ENCODE results near the gene ZNF239.

ZNF239 gene

DNA sequence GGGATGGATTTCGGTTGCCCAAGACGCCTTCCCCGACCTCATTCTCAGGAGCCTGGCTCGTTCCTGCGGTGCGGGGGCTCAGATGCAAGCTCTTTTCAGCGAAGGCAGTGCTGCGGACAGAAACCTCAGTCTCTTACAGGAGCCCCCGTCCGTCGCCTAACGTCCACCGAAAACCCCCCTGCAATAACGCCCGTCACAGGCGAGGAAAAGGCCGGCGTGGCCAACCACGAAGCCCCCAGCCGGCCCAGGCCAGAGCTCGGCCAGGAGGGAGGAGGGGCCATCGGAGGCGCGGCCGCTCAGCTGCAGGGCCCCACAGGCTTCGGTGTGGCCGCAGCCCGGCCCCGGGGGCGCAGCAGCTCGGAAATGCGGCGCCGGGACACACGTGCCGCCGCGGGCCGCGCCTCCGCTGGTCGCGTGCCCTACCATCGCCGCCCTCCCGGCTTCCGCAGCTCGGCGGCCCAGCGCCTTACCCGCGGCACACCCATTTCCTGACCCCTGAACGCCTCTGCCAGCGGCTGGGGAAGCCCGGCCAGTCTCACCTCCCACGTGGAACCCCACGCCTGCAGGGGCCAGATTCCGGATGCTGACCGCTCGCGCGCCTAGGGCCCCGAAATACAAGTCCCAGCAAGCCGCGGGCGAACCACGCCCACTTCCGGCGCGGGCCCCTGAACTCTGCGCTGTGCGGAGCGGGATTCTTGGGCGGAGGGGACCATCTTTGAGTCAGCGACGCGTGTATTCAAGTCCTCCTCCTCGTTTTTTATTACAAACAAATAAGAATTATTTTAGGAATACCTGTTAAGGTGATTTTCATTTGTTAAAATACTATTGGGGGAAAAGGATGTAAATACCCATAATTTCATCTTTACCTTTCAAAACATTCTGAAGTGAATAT, at the start of gene ZNF239:
ZNF239 (minus strand) TSS at position 616 of the 892 bp plus-strand sequence. CDS start 16,537 bp downstream, outside the sequence.
- peak within 1 kb of the TSS; percentile 71 to 73 for H3K4me3 ChIP-seq (ENCODE audit: low read depth in 1 of 2, low read length in 2 of 2)
- no peaks in the 10 kb centered on the region for H3K9me3 ChIP-seq (ENCODE audit: control insufficient read depth in 1 of 2, low read length in 2 of 2)
- H3K36me3 ChIP-seq (ENCODE audit: control insufficient read depth in 1 of 2, insufficient read depth in 2 of 2, low read length in 2 of 2) = no peaks in the 10 kb centered on the region
- H3K27me3 ChIP-seq (ENCODE audit: control insufficient read depth in 1 of 2, insufficient read depth in 2 of 2, low read length in 2 of 2) = no peaks in the 10 kb centered on the region
- no peak within 1 kb of the TSS for H3K27ac ChIP-seq (ENCODE audit: low read depth, low read length)
- peaks cover 10 to 12% of the 10 kb centered on the region in 2 donors for H3K4me1 ChIP-seq (ENCODE audit: control insufficient read depth in 1 of 2, insufficient read depth in 2 of 2, low read length in 2 of 2)
- H3K9ac ChIP-seq (ENCODE audit: low read depth in 1 of 2, low read length in 2 of 2) = peak within 1 kb of the TSS; percentile 14 to 26

GRCh38 chr10:43623351-43623750, 48.9 kb upstream of the ZNF239 start:
- Histone ChIP-seq H3K27me3 (ENCODE audit: control insufficient read depth in 1 of 2, insufficient read depth in 2 of 2, low read length in 2 of 2) (no peaks in the 10 kb centered on the region), H3K36me3 (ENCODE audit: control insufficient read depth in 1 of 2, insufficient read depth in 2 of 2, low read length in 2 of 2) (no peaks in the 10 kb centered on the region), H3K27ac (ENCODE audit: low read depth, low read length) (no peak overlapping the region), H3K4me3 (ENCODE audit: low read depth in 1 of 2, low read length in 2 of 2) (peak overlapping the region in 1 of 2 donors; percentile 4), H3K4me1 (ENCODE audit: control insufficient read depth in 1 of 2, insufficient read depth in 2 of 2, low read length in 2 of 2) (no peaks in the 10 kb centered on the region), H3K9me3 (ENCODE audit: control insufficient read depth in 1 of 2, low read length in 2 of 2) (peaks cover 0 to 14% of the 10 kb centered on the region in 2 donors), H3K9ac (ENCODE audit: low read depth in 1 of 2, low read length in 2 of 2) (no peak overlapping the region)

- Histone ChIP-seq H3K9me3 (ENCODE audit: control insufficient read depth in 1 of 2, low read length in 2 of 2) (peaks cover 6 to 21% of the 10 kb centered on the region in 2 donors), H3K27me3 (ENCODE audit: control insufficient read depth in 1 of 2, insufficient read depth in 2 of 2, low read length in 2 of 2) (no peaks in the 10 kb centered on the region), H3K36me3 (ENCODE audit: control insufficient read depth in 1 of 2, insufficient read depth in 2 of 2, low read length in 2 of 2) (peaks cover 0 to 3% of the 10 kb centered on the region in 2 donors), H3K9ac (ENCODE audit: low read depth in 1 of 2, low read length in 2 of 2) (no peak overlapping the region), H3K27ac (ENCODE audit: low read depth, low read length) (no peak overlapping the region), H3K4me3 (ENCODE audit: low read depth in 1 of 2, low read length in 2 of 2) (no peak overlapping the region), H3K4me1 (ENCODE audit: control insufficient read depth in 1 of 2, insufficient read depth in 2 of 2, low read length in 2 of 2) (no peaks in the 10 kb centered on the region)
Observed at GRCh38 chr10:43622038-43622437, 47.6 kb upstream of the ZNF239 start.

DNA sequence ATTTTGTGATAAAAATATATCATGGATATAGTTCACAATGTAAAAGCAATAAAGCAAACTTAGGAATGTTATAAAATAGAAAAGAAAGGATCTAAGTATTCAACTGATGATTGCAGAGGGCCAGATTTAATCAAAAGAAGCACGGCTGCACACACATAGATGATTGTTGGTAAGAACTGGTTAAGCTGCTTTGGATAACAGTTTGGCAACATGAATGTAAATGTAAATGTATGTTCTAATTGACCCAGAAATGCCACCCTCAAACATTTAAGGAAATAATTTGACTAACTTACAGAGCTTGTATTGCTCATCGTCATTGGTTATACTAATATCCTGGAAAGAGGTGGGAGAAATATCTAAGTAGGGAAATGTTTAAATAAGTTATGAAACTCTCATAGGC, 45.0 kb upstream of the ZNF239 start:
- no peaks in the 10 kb centered on the region for H3K4me1 ChIP-seq (ENCODE audit: control insufficient read depth in 1 of 2, insufficient read depth in 2 of 2, low read length in 2 of 2)
- H3K27ac ChIP-seq (ENCODE audit: low read depth, low read length) = no peak overlapping the region
- no peak overlapping the region for H3K4me3 ChIP-seq (ENCODE audit: low read depth in 1 of 2, low read length in 2 of 2)
- peaks cover 20 to 38% of the 10 kb centered on the region in 2 donors for H3K9me3 ChIP-seq (ENCODE audit: control insufficient read depth in 1 of 2, low read length in 2 of 2)
- peaks cover 20 to 22% of the 10 kb centered on the region in 2 donors for H3K36me3 ChIP-seq (ENCODE audit: control insufficient read depth in 1 of 2, insufficient read depth in 2 of 2, low read length in 2 of 2)
- no peaks in the 10 kb centered on the region for H3K27me3 ChIP-seq (ENCODE audit: control insufficient read depth in 1 of 2, insufficient read depth in 2 of 2, low read length in 2 of 2)
- no peak overlapping the region for H3K9ac ChIP-seq (ENCODE audit: low read depth in 1 of 2, low read length in 2 of 2)

- Histone ChIP-seq H3K9me3 (ENCODE audit: control insufficient read depth in 1 of 2, low read length in 2 of 2) (peaks cover 23 to 37% of the 10 kb centered on the region in 2 donors), H3K36me3 (ENCODE audit: control insufficient read depth in 1 of 2, insufficient read depth in 2 of 2, low read length in 2 of 2) (peaks cover 28 to 36% of the 10 kb centered on the region in 2 donors), H3K9ac (ENCODE audit: low read depth in 1 of 2, low read length in 2 of 2) (no peak overlapping the region), H3K4me3 (ENCODE audit: low read depth in 1 of 2, low read length in 2 of 2) (peak overlapping the region in 1 of 2 donors; percentile 18), H3K27me3 (ENCODE audit: control insufficient read depth in 1 of 2, insufficient read depth in 2 of 2, low read length in 2 of 2) (no peaks in the 10 kb centered on the region), H3K27ac (ENCODE audit: low read depth, low read length) (no peak overlapping the region), H3K4me1 (ENCODE audit: control insufficient read depth in 1 of 2, insufficient read depth in 2 of 2, low read length in 2 of 2) (no peaks in the 10 kb centered on the region)
Observed at GRCh38 chr10:43616697-43617370, 42.4 kb upstream of the ZNF239 start.

- no peak overlapping the region for H3K27ac ChIP-seq (ENCODE audit: low read depth, low read length)
- H3K4me3 ChIP-seq (ENCODE audit: low read depth in 1 of 2, low read length in 2 of 2) = no peak overlapping the region
- peaks cover 14 to 40% of the 10 kb centered on the region in 2 donors for H3K36me3 ChIP-seq (ENCODE audit: control insufficient read depth in 1 of 2, insufficient read depth in 2 of 2, low read length in 2 of 2)
- no peak overlapping the region for H3K9ac ChIP-seq (ENCODE audit: low read depth in 1 of 2, low read length in 2 of 2)
- H3K4me1 ChIP-seq (ENCODE audit: control insufficient read depth in 1 of 2, insufficient read depth in 2 of 2, low read length in 2 of 2) = peaks cover 0 to 8% of the 10 kb centered on the region in 2 donors
- no peaks in the 10 kb centered on the region for H3K27me3 ChIP-seq (ENCODE audit: control insufficient read depth in 1 of 2, insufficient read depth in 2 of 2, low read length in 2 of 2)
- H3K9me3 ChIP-seq (ENCODE audit: control insufficient read depth in 1 of 2, low read length in 2 of 2) = peaks cover 3 to 4% of the 10 kb centered on the region in 2 donors
Observed at GRCh38 chr10:43610636-43611035, 36.2 kb upstream of the ZNF239 start.

DNA sequence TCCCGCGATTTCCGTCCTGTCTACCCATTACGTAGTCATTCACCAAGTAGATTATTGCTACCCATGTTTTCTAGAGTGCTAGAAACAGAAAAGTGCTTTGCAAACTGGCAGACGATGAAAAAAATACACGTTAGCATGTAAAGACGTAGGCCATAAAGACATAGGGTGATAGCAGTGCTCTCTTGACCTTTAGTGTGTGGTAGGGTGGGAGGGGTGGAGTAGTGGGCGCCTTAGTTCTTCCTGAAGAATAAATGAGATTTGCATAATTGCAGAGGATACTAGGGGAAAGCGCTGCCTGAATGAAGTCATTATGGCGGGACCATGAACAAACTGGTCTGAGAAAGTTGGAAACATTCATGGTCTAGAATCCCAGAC, 32.8 kb upstream of the ZNF239 start:
- Histone ChIP-seq H3K9ac (ENCODE audit: low read depth in 1 of 2, low read length in 2 of 2) (peak overlapping the region in 1 of 2 donors; percentile 48), H3K4me3 (ENCODE audit: low read depth in 1 of 2, low read length in 2 of 2) (peak overlapping the region; percentile 72 to 84), H3K36me3 (ENCODE audit: control insufficient read depth in 1 of 2, insufficient read depth in 2 of 2, low read length in 2 of 2) (peaks cover 3 to 16% of the 10 kb centered on the region in 2 donors), H3K27me3 (ENCODE audit: control insufficient read depth in 1 of 2, insufficient read depth in 2 of 2, low read length in 2 of 2) (no peaks in the 10 kb centered on the region), H3K9me3 (ENCODE audit: control insufficient read depth in 1 of 2, low read length in 2 of 2) (no peaks in the 10 kb centered on the region), H3K27ac (ENCODE audit: low read depth, low read length) (no peak overlapping the region), H3K4me1 (ENCODE audit: control insufficient read depth in 1 of 2, insufficient read depth in 2 of 2, low read length in 2 of 2) (peaks cover 0 to 8% of the 10 kb centered on the region in 2 donors)

DNA sequence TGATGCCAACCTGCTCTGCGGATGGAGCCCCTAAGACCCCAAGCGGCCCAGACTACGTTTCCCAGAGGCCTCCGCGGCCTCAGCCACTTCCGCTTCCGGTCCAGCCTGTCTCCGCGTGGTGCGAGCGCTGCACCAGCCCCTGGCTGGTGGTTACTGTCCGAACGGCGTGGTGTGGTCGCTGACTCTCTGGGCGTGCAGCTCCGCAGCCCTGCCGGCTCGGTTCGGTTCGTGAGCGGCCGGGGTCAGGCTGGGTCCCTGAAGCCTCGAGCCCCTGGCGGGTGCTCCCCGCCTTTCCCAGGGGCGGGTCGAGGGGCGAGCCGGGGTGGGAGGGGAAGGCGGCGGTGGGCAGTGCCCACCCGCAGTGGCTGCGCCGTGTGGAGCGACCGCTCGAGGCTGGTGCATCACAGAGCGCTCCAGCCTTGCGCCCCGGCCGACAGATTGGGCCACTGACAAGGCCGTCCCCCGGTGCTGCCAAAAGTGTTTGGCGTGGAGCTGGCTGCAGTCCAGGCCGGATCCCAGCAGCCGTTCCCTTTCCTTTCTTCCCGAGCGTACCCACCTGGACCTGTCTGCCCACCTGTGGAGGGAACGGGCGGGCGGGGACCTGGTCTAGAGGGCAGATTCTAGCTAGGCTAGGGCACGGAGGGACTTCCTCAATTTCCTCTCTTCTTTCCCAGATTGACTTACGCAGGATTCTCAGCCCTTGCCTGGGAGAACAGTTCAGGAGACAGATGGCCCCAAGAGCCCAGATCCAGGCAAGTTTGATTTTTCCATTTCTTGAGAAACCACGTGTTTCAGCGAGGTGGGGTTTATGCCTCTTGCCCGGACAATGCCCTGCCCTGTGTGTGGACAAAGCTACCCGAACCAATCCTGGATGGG, 32.1 kb upstream of the ZNF239 start, which contains the start of gene ZNF485:
ZNF485 (plus strand) TSS at position 116 of the 876 bp plus-strand sequence; CDS start at position 729, 613 bp downstream.
- Histone ChIP-seq H3K4me1 (ENCODE audit: control insufficient read depth in 1 of 2, insufficient read depth in 2 of 2, low read length in 2 of 2) (peaks cover 0 to 8% of the 10 kb centered on the region in 2 donors), H3K27ac (ENCODE audit: low read depth, low read length) (no peak within 1 kb of the TSS), H3K9ac (ENCODE audit: low read depth in 1 of 2, low read length in 2 of 2) (peak within 1 kb of the TSS; percentile 48 to 57), H3K36me3 (ENCODE audit: control insufficient read depth in 1 of 2, insufficient read depth in 2 of 2, low read length in 2 of 2) (peaks cover 3 to 16% of the 10 kb centered on the region in 2 donors), H3K27me3 (ENCODE audit: control insufficient read depth in 1 of 2, insufficient read depth in 2 of 2, low read length in 2 of 2) (no peaks in the 10 kb centered on the region), H3K9me3 (ENCODE audit: control insufficient read depth in 1 of 2, low read length in 2 of 2) (no peaks in the 10 kb centered on the region), H3K4me3 (ENCODE audit: low read depth in 1 of 2, low read length in 2 of 2) (peak within 1 kb of the TSS; percentile 72 to 84)

- H3K9ac ChIP-seq (ENCODE audit: low read depth in 1 of 2, low read length in 2 of 2) = peak overlapping the region in 1 of 2 donors; percentile 57
Observed at GRCh38 chr10:43605850-43606322, 31.5 kb upstream of the ZNF239 start.

More at GRCh38 chr10:43605850-43606322, 31.5 kb upstream of the ZNF239 start:
- Histone ChIP-seq H3K27ac (ENCODE audit: low read depth, low read length) (no peak overlapping the region), H3K36me3 (ENCODE audit: control insufficient read depth in 1 of 2, insufficient read depth in 2 of 2, low read length in 2 of 2) (peaks cover 3 to 11% of the 10 kb centered on the region in 2 donors), H3K27me3 (ENCODE audit: control insufficient read depth in 1 of 2, insufficient read depth in 2 of 2, low read length in 2 of 2) (no peaks in the 10 kb centered on the region), H3K4me3 (ENCODE audit: low read depth in 1 of 2, low read length in 2 of 2) (peak overlapping the region; percentile 72 to 84), H3K9me3 (ENCODE audit: control insufficient read depth in 1 of 2, low read length in 2 of 2) (no peaks in the 10 kb centered on the region), H3K4me1 (ENCODE audit: control insufficient read depth in 1 of 2, insufficient read depth in 2 of 2, low read length in 2 of 2) (peaks cover 0 to 8% of the 10 kb centered on the region in 2 donors)

Data from duodenal mucosa (tissue), 2 donors.